HepG2 (cell line): ENCODE results near the gene AKR1A1. TPM values are rescaled to one million over a fixed set of nuclear protein-coding genes. Genes with fewer than 3 reads are reported as not detected.

ENCODE experiments used
- CCDC6 ChIP-seq: sonication (generic); formaldehyde crosslinking; IDR thresholded peaks from 2 replicates; pipeline ENCODE4 v1.8.1; 2022; ENCODE audit warnings: mild to moderate bottlenecking, missing genetic modification reagents, moderate library complexity
- CHCHD3 ChIP-seq: sonication (generic); formaldehyde crosslinking; IDR thresholded peaks from 2 replicates; pipeline ENCODE4 v1.8.0; 2022; ENCODE audit warnings: mild to moderate bottlenecking, missing genetic modification reagents, moderate library complexity
- CREB1 ChIP-seq, 2 experiments: fragments of 450-650 bp in 1 of 2; IDR thresholded peaks; 2 replicates each; pipeline ENCODE4 v1.6.1; 2016 to 2017; ENCODE audit warnings: control low read depth in 1 of 2, mild to moderate bottlenecking in 1 of 2, missing compliant biosample characterization in 1 of 2, missing genetic modification characterization in 1 of 2
- EZH2 ChIP-seq: conservative IDR thresholded peaks from 2 replicates; pipeline ENCODE4 v1.6.1; 2012; ENCODE audit warnings: mild to moderate bottlenecking, low read depth, low read length, moderate library complexity
- LCORL ChIP-seq, 2 experiments: fragments of 450-650 bp in 1 of 2; sonication (generic) in 1 of 2; formaldehyde crosslinking in 1 of 2; IDR thresholded peaks; 2 replicates each; pipeline versions ENCODE4 v1.5.0 to v1.6.1; 2017 to 2020; ENCODE audit warnings: antibody characterized with exemption in 1 of 2, missing genetic modification reagents in 1 of 2
- MAFK ChIP-seq, 2 experiments: IDR thresholded peaks in 1 of 2; conservative IDR thresholded peaks in 1 of 2; 2 replicates each; pipeline ENCODE4 v1.6.1; 2011; ENCODE audit warnings: improper control_type of control experiment in 2 of 2, low read length in 2 of 2
- SIN3A ChIP-seq: IDR thresholded peaks from 2 replicates; pipeline ENCODE4 v1.6.1; 2011; ENCODE audit warnings: low read depth, mild to moderate bottlenecking, control low read depth, low read length, borderline replicate concordance
- ZBTB20 ChIP-seq: sonication (generic); formaldehyde crosslinking; IDR thresholded peaks from 2 replicates; pipeline ENCODE4 v1.8.1; 2023; ENCODE audit warnings: missing genetic modification reagents, low read depth, mild to moderate bottlenecking, borderline replicate concordance
- ZBTB38 ChIP-seq: sonication (generic); formaldehyde crosslinking; IDR thresholded peaks from 2 replicates; pipeline ENCODE4 v1.5.1; 2020; ENCODE audit warnings: mild to moderate bottlenecking, missing genetic modification reagents
- ZNF121 ChIP-seq: sonication (generic); formaldehyde crosslinking; IDR thresholded peaks from 2 replicates; pipeline ENCODE4 v1.5.0; 2020; ENCODE audit warnings: mild to moderate bottlenecking, missing genetic modification reagents
- ZNF329 ChIP-seq: sonication (generic); formaldehyde crosslinking; IDR thresholded peaks from 2 replicates; pipeline ENCODE4 v1.9.0; 2021; ENCODE audit warnings: low read depth, mild to moderate bottlenecking, missing genetic modification reagents
- ZNF354B ChIP-seq: sonication (generic); formaldehyde crosslinking; IDR thresholded peaks from 2 replicates; pipeline ENCODE4 v1.8.0; 2022; ENCODE audit warnings: mild to moderate bottlenecking, missing genetic modification reagents
- ZNF614 ChIP-seq: IDR thresholded peaks from 2 replicates; pipeline ENCODE4 v1.6.1; 2018; ENCODE audit warnings: missing biosample characterization, missing genetic modification reagents, inconsistent platforms, borderline replicate concordance
- ZNF619 ChIP-seq: sonication (generic); formaldehyde crosslinking; IDR thresholded peaks from 2 replicates; pipeline ENCODE4 v1.4.0; 2020; ENCODE audit warnings: mild to moderate bottlenecking, missing genetic modification reagents
- ZNF724P ChIP-seq: sonication (generic); formaldehyde crosslinking; IDR thresholded peaks from 2 replicates; pipeline ENCODE4 v1.8.0; 2022; ENCODE audit warnings: missing genetic modification reagents, borderline replicate concordance
- polyA plus RNA-seq, 8 experiments: library from polyadenylated mRNA; depleted of rRNA in 3 of 8; stranded (reverse) in 7 of 8; unstranded in 1 of 8; fragments of >200 nt; fragmentation: Illumina TruSeq in 4 of 8; extraction: Trizol in 4 of 8; gene quantifications; 2 replicates each; pipeline versions ENCODE4 v1.2.1 to v1.2.3, GENCODE V29; 2011 to 2016; ENCODE audit warnings: low read depth in 4 of 8, missing spikeins in 1 of 8, mixed read lengths in 1 of 8; ENCODE audit not compliant: insufficient read depth in 1 of 8
- total RNA-seq, 5 experiments: library from RNA; depleted of rRNA; stranded (reverse); fragments of >200 nt; fragmentation: Illumina TruSeq; extraction: Trizol; gene quantifications; 2 replicates each; pipeline ENCODE4 v1.2.3, GENCODE V29; 2016; ENCODE audit warnings: low read depth in 1 of 5
- TF ChIP-seq, protein P1 (sequence below): sonication (generic); formaldehyde crosslinking; IDR thresholded peaks from 2 replicates; pipeline ENCODE4 v1.4.0; 2020; ENCODE audit warnings: missing genetic modification reagents
- TF ChIP-seq, protein P2 (sequence below): sonication (generic); formaldehyde crosslinking; IDR thresholded peaks from 2 replicates; pipeline ENCODE4 v1.4.0; 2020; ENCODE audit warnings: missing genetic modification reagents
- TF ChIP-seq, protein P3 (sequence below): sonication (generic); formaldehyde crosslinking; IDR thresholded peaks from 2 replicates; pipeline ENCODE4 v1.4.0; 2020; ENCODE audit warnings: mild to moderate bottlenecking, missing genetic modification reagents
- TF ChIP-seq, protein P4 (sequence below): sonication (generic); formaldehyde crosslinking; IDR thresholded peaks from 2 replicates; pipeline ENCODE4 v1.5.1; 2020; ENCODE audit warnings: mild to moderate bottlenecking, missing genetic modification reagents, moderate library complexity
- TF ChIP-seq, protein P5 (sequence below): sonication (generic); formaldehyde crosslinking; IDR thresholded peaks from 2 replicates; pipeline ENCODE4 v1.5.0; 2020; ENCODE audit warnings: mild to moderate bottlenecking, low read depth, missing genetic modification reagents, borderline replicate concordance

Gene AKR1A1
- total and polyA plus RNA-seq, 2 of the 13 experiments (the other 11 are each of a cell fraction or from before 2014, with no cell fraction given): 181 to 217 TPM

DNA sequence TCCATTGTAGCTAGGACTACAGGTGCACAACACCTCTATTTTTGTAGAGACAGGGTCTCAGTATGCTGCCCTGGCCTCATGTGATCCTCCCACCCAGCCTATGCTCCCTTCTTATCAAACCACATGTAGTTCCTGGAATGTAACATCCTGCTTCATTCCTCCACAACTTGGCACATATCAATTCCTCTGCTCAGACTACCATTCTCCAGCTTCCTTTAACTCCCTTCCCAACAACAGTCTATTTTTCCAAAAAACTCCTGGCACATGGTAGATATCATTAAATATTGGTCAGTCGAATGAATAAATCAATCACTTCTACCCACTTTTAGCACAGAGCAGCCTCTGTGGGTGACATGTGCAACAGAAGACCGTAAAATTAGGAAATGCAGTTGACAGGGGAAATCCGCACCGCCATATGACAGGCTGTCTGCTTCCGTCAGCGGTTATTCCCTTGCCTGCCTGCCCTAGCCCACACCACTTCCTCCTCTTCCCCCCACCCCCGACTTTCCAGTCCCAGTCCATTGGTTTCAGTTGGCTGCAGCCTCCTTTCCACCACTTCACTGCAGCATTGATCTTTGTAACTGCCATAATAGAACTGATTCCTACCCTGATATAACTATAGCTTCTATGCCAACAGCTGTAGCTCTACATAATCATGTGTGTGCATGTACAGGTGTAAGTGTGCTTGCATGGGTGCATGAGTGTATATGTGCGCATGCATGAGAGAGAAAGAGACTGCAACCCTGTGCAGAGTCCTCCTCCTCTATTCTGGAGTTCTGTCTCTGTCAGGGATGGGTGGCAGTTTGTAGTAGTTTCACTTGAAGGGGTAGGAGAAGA lies 6.8 kb upstream of the AKR1A1 start (continued):
- TF ChIP-seq, protein P1, sequence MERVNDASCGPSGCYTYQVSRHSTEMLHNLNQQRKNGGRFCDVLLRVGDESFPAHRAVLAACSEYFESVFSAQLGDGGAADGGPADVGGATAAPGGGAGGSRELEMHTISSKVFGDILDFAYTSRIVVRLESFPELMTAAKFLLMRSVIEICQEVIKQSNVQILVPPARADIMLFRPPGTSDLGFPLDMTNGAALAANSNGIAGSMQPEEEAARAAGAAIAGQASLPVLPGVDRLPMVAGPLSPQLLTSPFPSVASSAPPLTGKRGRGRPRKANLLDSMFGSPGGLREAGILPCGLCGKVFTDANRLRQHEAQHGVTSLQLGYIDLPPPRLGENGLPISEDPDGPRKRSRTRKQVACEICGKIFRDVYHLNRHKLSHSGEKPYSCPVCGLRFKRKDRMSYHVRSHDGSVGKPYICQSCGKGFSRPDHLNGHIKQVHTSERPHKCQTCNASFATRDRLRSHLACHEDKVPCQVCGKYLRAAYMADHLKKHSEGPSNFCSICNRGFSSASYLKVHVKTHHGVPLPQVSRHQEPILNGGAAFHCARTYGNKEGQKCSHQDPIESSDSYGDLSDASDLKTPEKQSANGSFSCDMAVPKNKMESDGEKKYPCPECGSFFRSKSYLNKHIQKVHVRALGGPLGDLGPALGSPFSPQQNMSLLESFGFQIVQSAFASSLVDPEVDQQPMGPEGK (CRISPR knock-in tag): peak; percentile 13; the same call in 1 of the 2 replicates
- TF ChIP-seq ZNF329 (no peak), SIN3A (0 out of 2 replicates have a peak, but pooled peaks have one; percentile 66), ZNF354B (CRISPR knock-in tag) (no peak), LCORL (IDR thresholded peaks at IDR 0.05) (no peak), LCORL (CRISPR knock-in tag; IDR thresholded peaks at IDR 0.05) (peak; percentile 28; the same call in 1 of the 2 replicates), MAFK (conservative IDR thresholded peaks at IDR 0.05 in 1 of 2, IDR thresholded peaks at IDR 0.05 in 1 of 2; ENCODE audit: low read length in 2 of 2) (peak in 1 of 2 experiments; percentile 28; a peak in 1 of 4 replicates), CREB1 (IDR thresholded peaks at IDR 0.05) (no peak), CREB1 (CRISPR knock-in tag; IDR thresholded peaks at IDR 0.05) (peak; percentile 29; the same call in 1 of the 2 replicates), ZNF614 (CRISPR knock-in tag) (no peak), ZNF619 (CRISPR knock-in tag) (no peak), CCDC6 (CRISPR knock-in tag) (no peak), CHCHD3 (CRISPR knock-in tag) (no peak), ZBTB20 (CRISPR knock-in tag) (no peak), ZBTB38 (peak; percentile 79; the same call in 1 of the 2 replicates), ZNF724P (CRISPR knock-in tag) (no peak), EZH2 (no peak), ZNF121 (CRISPR knock-in tag) (peak; percentile 82)
- TF ChIP-seq, protein P2, sequence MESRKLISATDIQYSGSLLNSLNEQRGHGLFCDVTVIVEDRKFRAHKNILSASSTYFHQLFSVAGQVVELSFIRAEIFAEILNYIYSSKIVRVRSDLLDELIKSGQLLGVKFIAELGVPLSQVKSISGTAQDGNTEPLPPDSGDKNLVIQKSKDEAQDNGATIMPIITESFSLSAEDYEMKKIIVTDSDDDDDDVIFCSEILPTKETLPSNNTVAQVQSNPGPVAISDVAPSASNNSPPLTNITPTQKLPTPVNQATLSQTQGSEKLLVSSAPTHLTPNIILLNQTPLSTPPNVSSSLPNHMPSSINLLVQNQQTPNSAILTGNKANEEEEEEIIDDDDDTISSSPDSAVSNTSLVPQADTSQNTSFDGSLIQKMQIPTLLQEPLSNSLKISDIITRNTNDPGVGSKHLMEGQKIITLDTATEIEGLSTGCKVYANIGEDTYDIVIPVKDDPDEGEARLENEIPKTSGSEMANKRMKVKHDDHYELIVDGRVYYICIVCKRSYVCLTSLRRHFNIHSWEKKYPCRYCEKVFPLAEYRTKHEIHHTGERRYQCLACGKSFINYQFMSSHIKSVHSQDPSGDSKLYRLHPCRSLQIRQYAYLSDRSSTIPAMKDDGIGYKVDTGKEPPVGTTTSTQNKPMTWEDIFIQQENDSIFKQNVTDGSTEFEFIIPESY (CRISPR knock-in tag): peak; percentile 71; the same call in 1 of the 2 replicates
- TF ChIP-seq, protein P3, sequence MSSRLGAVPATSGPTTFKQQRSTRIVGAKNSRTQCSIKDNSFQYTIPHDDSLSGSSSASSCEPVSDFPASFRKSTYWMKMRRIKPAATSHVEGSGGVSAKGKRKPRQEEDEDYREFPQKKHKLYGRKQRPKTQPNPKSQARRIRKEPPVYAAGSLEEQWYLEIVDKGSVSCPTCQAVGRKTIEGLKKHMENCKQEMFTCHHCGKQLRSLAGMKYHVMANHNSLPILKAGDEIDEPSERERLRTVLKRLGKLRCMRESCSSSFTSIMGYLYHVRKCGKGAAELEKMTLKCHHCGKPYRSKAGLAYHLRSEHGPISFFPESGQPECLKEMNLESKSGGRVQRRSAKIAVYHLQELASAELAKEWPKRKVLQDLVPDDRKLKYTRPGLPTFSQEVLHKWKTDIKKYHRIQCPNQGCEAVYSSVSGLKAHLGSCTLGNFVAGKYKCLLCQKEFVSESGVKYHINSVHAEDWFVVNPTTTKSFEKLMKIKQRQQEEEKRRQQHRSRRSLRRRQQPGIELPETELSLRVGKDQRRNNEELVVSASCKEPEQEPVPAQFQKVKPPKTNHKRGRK: 0 out of 2 replicates have a peak, but pooled peaks have one; percentile 40
- TF ChIP-seq, protein P4, sequence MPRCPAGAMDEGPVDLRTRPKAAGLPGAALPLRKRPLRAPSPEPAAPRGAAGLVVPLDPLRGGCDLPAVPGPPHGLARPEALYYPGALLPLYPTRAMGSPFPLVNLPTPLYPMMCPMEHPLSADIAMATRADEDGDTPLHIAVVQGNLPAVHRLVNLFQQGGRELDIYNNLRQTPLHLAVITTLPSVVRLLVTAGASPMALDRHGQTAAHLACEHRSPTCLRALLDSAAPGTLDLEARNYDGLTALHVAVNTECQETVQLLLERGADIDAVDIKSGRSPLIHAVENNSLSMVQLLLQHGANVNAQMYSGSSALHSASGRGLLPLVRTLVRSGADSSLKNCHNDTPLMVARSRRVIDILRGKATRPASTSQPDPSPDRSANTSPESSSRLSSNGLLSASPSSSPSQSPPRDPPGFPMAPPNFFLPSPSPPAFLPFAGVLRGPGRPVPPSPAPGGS (CRISPR knock-in tag): no peak
- TF ChIP-seq, protein P5, sequence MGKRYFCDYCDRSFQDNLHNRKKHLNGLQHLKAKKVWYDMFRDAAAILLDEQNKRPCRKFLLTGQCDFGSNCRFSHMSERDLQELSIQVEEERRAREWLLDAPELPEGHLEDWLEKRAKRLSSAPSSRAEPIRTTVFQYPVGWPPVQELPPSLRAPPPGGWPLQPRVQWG (CRISPR knock-in tag): no peak
